ENCODE data around the gene NOTO. TPM values are rescaled to one million over a fixed set of nuclear protein-coding genes. Genes with fewer than 3 reads are reported as not detected.

The NOTO gene
- total and polyA plus RNA-seq, 2 donors (not counting 1 experiment from before 2014, with no cell fraction given): not detected

DNA sequence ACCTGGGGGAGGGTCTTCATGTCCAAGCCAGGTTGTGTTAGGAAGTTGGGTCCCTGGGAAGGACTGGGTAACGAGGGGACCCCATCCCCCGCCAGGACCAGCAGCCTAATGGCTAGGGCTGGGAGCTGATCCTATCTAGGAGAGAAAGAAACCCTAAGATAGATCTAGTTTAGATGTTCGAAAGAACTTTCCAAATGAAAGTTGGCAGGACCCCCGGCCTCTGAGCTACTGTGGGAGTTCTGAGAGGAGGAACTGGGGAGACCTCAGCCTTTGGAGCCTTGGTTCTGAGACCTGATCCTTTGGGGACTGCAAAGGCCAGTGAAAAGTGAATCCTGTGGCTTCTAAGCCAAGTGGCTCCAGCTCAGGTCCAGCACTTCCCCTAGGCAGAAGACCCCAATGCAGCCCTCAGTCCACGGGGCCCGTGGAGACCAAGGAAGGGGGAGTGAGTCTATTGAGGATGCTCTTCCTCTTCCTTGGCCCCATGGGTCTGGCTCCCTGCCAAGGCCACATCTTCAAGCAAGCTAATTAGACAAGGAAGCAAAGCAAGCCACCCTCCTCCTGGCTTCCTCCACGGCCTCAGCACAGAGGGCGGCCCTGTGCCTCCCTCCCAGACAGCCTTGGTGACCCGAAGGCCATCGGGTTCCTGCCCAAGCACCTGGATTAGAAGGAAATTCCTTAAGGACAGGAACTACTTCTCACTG lies 55.2 kb downstream of the NOTO start:
- Mint-ChIP-seq H3K4me3 (no peak overlapping the region), H3K4me1 (no peaks in the 10 kb centered on the region), H3K27ac (no peak overlapping the region), H3K27me3 (no peaks in the 10 kb centered on the region), H3K9me3 (ENCODE audit: insufficient read depth) (no peaks in the 10 kb centered on the region)
- TF ChIP-seq, protein P1, sequence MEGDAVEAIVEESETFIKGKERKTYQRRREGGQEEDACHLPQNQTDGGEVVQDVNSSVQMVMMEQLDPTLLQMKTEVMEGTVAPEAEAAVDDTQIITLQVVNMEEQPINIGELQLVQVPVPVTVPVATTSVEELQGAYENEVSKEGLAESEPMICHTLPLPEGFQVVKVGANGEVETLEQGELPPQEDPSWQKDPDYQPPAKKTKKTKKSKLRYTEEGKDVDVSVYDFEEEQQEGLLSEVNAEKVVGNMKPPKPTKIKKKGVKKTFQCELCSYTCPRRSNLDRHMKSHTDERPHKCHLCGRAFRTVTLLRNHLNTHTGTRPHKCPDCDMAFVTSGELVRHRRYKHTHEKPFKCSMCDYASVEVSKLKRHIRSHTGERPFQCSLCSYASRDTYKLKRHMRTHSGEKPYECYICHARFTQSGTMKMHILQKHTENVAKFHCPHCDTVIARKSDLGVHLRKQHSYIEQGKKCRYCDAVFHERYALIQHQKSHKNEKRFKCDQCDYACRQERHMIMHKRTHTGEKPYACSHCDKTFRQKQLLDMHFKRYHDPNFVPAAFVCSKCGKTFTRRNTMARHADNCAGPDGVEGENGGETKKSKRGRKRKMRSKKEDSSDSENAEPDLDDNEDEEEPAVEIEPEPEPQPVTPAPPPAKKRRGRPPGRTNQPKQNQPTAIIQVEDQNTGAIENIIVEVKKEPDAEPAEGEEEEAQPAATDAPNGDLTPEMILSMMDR (IDR thresholded peaks at IDR 0.05): no peak
- TF ChIP-seq EZH2 (IDR thresholded peaks at IDR 0.05; ENCODE audit: borderline replicate concordance, insufficient read depth, low read depth, low read length, poor library complexity, severe bottlenecking): no peak
- DNase-seq (no peak), ATAC-seq (ENCODE audit: low read depth) (no peak)
- intact Hi-C loops (cut with micrococcal nuclease): no loop called here
- Histone ChIP-seq H4K20me1 (ENCODE audit: control insufficient read depth, insufficient read depth, low read length, poor library complexity, severe bottlenecking) (peaks cover 3% of the 10 kb centered on the region), H3K27ac (ENCODE audit: low read length in 2 of 2) (no peak overlapping the region), H3K79me2 (ENCODE audit: control insufficient read depth, insufficient read depth, low read length) (no peaks in the 10 kb centered on the region), H2AFZ (ENCODE audit: insufficient read depth, low read depth, low read length, poor library complexity, severe bottlenecking) (no peak overlapping the region), H3K9me3 (ENCODE audit: control extremely low read depth in 1 of 3, control insufficient read depth in 2 of 3, insufficient read depth in 1 of 3, low read length in 2 of 3) (no peaks in the 10 kb centered on the region), H3K27me3 (replicated peaks in 1 of 4; ENCODE audit: control extremely low read depth in 1 of 4, control insufficient read depth in 3 of 4, insufficient read depth in 4 of 4, low read length in 3 of 4) (no peaks in the 10 kb centered on the region), H3K9ac (ENCODE audit: low read length) (no peak overlapping the region), H3K4me3 (ENCODE audit: control extremely low read depth in 1 of 5, extremely low read depth in 1 of 5, insufficient read depth in 1 of 5, low read depth in 2 of 5, low read length in 4 of 5) (no peak overlapping the region), H3K4me2 (replicated peaks; ENCODE audit: low read depth, low read length, poor library complexity, severe bottlenecking) (no peak overlapping the region), H3K4me1 (ENCODE audit: control insufficient read depth in 2 of 2, insufficient read depth in 2 of 2, low read length in 2 of 2) (no peaks in the 10 kb centered on the region), H3K36me3 (replicated peaks in 1 of 2; ENCODE audit: control extremely low read depth in 1 of 2, control insufficient read depth in 1 of 2, extremely low read depth in 1 of 2, insufficient read depth in 2 of 2, low read length in 1 of 2) (peaks cover 0 to 40% of the 10 kb centered on the region in 2 experiments)
- CTCF ChIA-PET: interaction anchor here (1.5 kb wide), 1 partner anchor 31 kb away, joined by 3 read pairs; no protein-coding TSS in a partner anchor
- WGBS (ENCODE audit: insufficient coverage): 96% methylated on average over 5 of the region's 10 CpGs
- POLR2A ChIA-PET: interaction anchor here (0.5 kb wide), 1 partner anchor 27 kb away, joined by 3 read pairs; the partner anchor contains the start of gene FBXO41

DNA sequence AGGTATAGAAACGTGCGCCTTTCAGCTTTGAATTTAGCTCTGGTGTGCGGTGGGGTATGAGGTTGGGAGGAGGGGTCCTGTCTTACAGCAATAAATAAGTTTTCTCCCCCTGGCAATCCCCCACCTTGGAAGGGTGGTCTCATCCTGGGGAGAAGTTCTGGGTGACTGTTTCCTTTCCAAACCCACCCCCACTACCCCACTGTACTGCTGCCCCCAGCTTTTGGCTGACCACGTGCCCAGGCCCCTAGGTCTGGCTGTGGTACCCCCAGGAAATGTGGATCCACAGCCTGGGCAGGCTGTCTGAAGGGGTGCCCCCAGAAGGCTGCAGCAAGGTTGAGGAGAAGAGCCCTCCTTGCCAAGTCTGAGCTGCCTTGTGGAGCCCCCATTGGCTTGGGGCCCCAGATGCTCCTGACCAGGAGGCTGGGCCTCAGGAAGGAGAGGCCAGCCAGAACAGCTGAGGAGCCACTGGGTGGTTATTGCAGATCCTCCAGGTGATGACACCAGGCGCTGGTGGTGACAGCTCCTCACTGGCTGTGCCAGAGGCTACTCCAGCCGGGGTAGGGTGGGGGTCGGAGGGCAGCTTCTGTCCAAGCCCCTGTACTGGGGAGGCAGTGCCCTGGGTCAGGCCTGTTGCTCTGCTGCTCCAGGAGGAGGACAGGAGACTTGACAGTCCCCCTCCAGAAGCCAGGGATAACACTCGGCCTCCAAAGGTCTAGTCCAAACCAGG lies 56.0 kb downstream of the NOTO start:
- ATAC-seq (ENCODE audit: low read depth) (no peak), DNase-seq (no peak)
- 92% methylated on average over 5 of the region's 8 CpGs for WGBS (ENCODE audit: insufficient coverage)
- Histone ChIP-seq H3K4me3 (ENCODE audit: control extremely low read depth in 1 of 5, extremely low read depth in 1 of 5, insufficient read depth in 1 of 5, low read depth in 2 of 5, low read length in 4 of 5) (no peak overlapping the region), H3K4me1 (ENCODE audit: control insufficient read depth in 2 of 2, insufficient read depth in 2 of 2, low read length in 2 of 2) (no peaks in the 10 kb centered on the region), H3K27ac (ENCODE audit: low read length in 2 of 2) (no peak overlapping the region), H4K20me1 (ENCODE audit: control insufficient read depth, insufficient read depth, low read length, poor library complexity, severe bottlenecking) (no peaks in the 10 kb centered on the region), H2AFZ (ENCODE audit: insufficient read depth, low read depth, low read length, poor library complexity, severe bottlenecking) (no peak overlapping the region), H3K4me2 (replicated peaks; ENCODE audit: low read depth, low read length, poor library complexity, severe bottlenecking) (no peak overlapping the region), H3K36me3 (replicated peaks in 1 of 2; ENCODE audit: control extremely low read depth in 1 of 2, control insufficient read depth in 1 of 2, extremely low read depth in 1 of 2, insufficient read depth in 2 of 2, low read length in 1 of 2) (peaks cover 0 to 33% of the 10 kb centered on the region in 2 experiments), H3K79me2 (ENCODE audit: control insufficient read depth, insufficient read depth, low read length) (no peaks in the 10 kb centered on the region), H3K9me3 (ENCODE audit: control extremely low read depth in 1 of 3, control insufficient read depth in 2 of 3, insufficient read depth in 1 of 3, low read length in 2 of 3) (no peaks in the 10 kb centered on the region), H3K9ac (ENCODE audit: low read length) (no peak overlapping the region), H3K27me3 (replicated peaks in 1 of 4; ENCODE audit: control extremely low read depth in 1 of 4, control insufficient read depth in 3 of 4, insufficient read depth in 4 of 4, low read length in 3 of 4) (no peaks in the 10 kb centered on the region)
- no peak for TF ChIP-seq EZH2 (IDR thresholded peaks at IDR 0.05; ENCODE audit: borderline replicate concordance, insufficient read depth, low read depth, low read length, poor library complexity, severe bottlenecking)
- TF ChIP-seq, protein P1 (IDR thresholded peaks at IDR 0.05): no peak
- Mint-ChIP-seq H3K4me1 (no peaks in the 10 kb centered on the region), H3K4me3 (no peak overlapping the region), H3K9me3 (ENCODE audit: insufficient read depth) (no peaks in the 10 kb centered on the region), H3K27ac (no peak overlapping the region), H3K27me3 (no peaks in the 10 kb centered on the region)
- intact Hi-C loops (cut with micrococcal nuclease): no loop called here
- ChIA-PET CTCF (no interaction called here), POLR2A (interaction anchor here (0.5 kb wide), 1 partner anchor 26 kb away, joined by 3 read pairs; the partner anchor contains the start of gene FBXO41)

All from B cell (primary cell).